Inflammatory macrophage treated with lipopolysaccharide for 1 hour (primary cell): ENCODE results near the gene FTCD.
A peak's percentile ranks its signal among the peaks of the same experiment; 100 is the strongest.
"Not testable (repeated sequence)": the region's sequence is repeated elsewhere in the genome, so short reads cannot be mapped to it uniquely, and the experiment has no call there.

Experiments used
- DNase-seq, 2 donors: peaks; one replicate each; pipeline ENCODE4 v3.0.0-alpha.2; 2020 to 2022

The FTCD gene

DNA sequence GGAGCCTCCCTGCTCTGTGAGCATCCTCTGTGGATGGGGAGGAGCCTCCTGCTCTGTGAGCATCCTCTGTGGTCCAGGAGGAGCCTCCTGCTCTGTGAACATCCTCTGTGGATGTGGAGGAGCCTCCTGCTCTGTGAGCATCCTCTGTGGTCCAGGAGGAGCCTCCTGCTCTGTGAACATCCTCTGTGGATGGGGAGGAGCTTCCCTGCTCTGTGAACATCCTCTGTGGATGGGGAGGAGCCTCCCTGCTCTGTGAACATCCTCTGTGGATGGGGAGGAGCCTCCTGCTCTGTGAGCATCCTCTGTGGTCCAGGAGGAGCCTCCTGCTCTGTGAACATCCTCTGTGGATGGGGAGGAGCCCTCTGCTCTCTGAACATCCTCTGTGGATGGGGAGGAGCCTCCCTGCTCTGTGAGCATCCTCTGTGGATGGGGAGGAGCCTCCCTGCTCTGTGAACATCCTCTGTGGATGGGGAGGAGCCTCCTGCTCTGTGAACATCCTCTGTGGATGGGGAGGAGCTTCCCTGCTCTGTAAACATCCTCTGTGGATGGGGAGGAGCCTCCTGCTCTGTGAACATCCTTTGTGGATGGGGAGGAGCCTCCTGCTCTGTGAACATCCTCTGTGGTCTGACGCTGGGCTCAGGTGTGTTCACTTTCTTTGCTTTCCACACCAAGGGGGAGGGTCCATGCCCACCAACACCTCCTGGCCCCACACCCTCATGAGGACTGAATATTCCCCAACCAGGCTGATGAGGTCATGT, 15.2 kb upstream of the FTCD start:
- not testable (repeated sequence) for DNase-seq

- DNase-seq: no peak
Observed at GRCh38 chr21:46168659-46169386, 13.4 kb upstream of the FTCD start.

GRCh38 chr21:46168238-46168637, 12.9 kb upstream of the FTCD start:
- DNase-seq: no peak

- no peak for DNase-seq
Observed at GRCh38 chr21:46165098-46165497, 9.7 kb upstream of the FTCD start.

GRCh38 chr21:46163380-46163779, 8.0 kb upstream of the FTCD start:
- no peak for DNase-seq

- no peak for DNase-seq
Observed at GRCh38 chr21:46161633-46162592, 6.5 kb upstream of the FTCD start.

DNA sequence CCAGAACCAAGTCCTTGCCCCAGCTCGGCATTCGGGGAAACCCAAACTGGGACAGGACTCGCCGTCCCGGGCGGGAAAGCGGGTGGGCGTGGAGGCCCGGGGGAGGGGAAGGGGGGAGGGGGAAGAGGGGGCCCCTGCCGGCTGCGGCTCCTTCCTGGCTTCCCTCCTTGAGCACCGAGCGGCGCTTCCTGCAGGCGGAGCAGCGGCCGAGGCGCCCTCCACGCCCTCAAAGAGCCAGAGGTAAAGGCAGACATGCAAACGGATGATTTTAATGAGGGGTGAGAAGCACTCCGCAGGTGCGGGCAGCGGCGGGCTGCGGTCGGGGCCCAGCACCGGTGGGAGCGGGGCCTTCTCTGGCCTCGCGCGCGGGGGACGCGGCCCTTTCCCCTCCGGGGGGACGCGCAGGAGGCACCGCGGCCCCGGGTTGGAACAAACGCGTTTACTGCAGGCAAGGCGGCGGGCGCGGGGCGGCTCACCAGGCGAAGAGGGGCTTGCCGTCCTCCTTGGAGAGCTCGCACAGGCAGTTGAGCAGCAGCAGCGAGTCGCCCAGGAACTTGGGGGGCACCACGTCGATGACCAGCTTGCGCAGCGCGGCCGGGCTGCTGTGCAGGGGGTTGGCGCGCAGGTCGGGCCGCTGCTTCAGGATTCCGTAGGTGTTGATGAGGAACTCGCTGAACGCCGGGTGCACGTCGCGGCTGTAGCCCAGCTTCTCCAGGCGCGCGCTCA, 5.7 kb upstream of the FTCD start:
- DNase-seq: no peak

DNA sequence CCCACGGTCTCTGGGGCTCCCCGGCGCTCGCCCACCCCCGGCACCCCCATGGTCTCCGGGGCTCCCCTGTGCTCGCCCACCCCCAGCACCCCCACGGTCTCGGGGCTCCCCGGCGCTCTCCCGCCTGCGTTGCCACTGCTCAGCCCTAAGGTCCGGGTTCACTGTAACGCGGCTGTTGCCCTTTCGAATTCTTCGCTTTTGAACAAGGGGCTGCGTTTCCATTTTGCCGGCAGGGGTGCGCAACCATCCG, 5.2 kb upstream of the FTCD start:
- no peak for DNase-seq

DNA sequence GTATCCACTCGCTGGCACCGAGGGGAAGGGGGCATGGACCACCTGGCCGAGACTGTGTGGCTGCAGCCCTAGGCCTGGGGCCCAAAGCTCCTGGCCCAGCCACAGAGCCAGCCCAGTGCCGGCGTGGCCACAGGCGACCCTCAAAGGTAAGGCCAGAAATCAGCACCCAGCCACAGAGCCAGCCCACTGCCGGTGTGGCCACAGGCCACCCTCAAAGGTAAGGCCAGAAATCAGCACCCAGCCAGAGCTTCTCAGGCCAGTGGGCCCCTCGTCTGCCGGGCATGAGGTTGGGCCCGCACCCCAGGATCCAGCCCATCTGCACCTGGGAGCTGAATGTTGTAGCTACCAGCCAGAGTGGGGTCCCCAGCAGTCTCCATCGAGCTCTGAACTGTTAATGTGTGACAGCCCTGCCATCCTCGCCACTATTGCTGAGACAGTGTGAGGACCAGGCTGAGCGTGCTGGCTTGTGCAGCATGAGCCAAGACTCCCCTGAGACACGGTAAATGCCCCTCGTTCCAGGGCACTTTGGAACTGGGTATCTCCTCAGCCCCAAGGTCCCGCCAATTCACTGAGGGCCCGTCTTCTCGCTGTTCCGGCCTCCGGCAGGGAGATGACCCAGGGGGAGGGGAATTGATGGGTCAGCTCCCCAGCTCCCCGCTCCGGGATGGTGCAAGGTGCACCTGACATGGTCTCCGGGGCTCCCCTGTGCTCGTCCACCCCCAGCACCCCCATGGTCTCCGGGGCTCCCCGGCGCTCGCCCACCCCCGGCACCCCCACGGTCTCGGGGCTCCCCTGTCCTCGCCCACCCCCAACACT, 4.7 kb upstream of the FTCD start:
- DNase-seq: no peak

DNA sequence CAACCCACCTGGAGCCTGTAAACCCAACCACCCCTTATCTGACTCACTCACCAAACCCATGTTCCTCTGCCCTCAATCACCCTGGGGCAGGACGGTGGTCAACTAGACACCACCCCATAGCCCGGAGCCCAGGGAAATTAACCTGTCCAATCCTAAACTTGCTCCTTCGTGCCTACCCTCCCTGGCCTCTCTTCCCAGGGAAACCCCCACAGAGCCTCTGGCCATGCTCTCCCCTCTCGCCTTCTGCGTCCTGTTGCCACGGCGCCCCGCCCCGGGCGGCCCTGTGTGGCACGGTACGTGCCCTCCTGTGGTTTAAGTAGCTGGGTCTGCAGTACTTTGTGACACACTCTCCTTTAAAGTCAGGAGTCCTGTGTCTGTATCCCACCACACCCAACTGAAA, 4.0 kb upstream of the FTCD start:
- DNase-seq: no peak

- DNase-seq: no peak
Observed at GRCh38 chr21:46158666-46159300, 3.4 kb upstream of the FTCD start.

DNA sequence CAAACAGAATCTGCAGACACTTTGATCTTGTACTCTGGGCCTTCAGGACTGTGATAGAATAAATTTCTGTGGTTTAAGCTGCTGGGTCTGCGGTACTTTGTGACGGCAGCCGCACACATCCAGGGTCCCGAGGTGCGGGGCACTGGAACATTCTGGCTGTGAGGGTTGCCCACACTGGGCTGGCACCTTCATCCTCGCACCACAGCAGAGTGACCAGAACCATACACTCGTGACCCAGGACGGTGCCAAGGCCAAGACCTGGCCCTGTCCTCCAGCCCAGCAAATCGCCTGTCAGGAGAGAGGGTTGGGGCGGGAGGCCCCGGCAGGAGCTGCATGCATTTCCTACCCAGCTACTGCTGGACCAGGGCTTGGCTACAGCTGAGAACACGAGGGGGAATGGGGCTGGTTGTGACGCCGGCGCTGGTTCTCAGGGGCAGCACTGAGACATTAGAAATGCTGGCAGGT, 2.6 kb upstream of the FTCD start:
- no peak for DNase-seq

GRCh38 chr21:46157396-46157986, 2.1 kb upstream of the FTCD start:
- no peak for DNase-seq

DNA sequence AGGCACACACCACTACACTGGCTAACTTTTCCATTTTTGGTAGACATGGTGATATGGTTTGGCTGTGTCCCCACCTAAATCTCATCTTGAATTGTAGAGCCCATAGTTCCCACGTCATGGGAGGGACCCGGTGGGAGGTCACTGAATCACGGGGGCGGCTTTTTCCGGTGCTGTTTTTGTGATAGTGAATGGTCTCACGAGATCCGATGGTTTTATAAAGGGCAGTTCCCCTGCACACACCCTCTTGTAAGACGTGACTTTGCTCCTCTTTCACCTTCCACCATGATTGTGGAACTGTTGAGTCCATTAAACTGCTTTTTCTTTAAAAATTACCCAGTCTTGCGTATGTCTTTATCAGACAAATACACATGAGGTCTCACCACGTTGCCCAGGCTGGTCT, 1.3 kb upstream of the FTCD start:
- DNase-seq: no peak

GRCh38 chr21:46156378-46156645, 933 bp upstream of the FTCD start:
- no peak for DNase-seq

DNA sequence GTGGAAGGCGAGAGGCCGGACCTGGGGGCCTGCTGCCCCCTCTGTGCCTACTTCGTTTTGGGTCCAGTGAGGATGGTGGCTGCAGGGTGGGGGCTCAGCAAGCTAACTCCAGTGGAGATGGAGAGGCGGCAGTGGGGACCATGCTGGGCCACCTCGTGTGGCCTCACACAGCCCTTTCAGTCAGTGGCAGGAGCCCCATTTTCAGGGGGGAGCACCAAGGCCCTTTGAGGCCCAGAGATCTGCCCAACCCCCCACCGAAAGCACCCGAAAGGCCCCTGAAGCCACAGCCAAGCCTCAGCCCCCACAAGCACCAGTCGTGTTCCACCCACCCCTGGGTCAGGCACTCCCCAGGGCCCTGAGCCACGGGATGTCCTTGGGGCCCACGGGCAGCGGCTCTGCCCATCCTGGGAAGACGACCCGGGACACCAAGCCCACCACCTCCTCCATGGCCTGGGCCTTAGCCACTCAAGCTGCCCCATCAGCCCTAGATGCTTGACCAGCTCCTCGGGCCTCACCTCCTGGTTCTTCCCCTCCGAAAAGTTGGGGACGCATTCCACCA, 345 bp downstream of the FTCD start:
- DNase-seq: no peak

- no peak for DNase-seq
Observed at GRCh38 chr21:46154155-46154954, 1.0 kb downstream of the FTCD start.

DNA sequence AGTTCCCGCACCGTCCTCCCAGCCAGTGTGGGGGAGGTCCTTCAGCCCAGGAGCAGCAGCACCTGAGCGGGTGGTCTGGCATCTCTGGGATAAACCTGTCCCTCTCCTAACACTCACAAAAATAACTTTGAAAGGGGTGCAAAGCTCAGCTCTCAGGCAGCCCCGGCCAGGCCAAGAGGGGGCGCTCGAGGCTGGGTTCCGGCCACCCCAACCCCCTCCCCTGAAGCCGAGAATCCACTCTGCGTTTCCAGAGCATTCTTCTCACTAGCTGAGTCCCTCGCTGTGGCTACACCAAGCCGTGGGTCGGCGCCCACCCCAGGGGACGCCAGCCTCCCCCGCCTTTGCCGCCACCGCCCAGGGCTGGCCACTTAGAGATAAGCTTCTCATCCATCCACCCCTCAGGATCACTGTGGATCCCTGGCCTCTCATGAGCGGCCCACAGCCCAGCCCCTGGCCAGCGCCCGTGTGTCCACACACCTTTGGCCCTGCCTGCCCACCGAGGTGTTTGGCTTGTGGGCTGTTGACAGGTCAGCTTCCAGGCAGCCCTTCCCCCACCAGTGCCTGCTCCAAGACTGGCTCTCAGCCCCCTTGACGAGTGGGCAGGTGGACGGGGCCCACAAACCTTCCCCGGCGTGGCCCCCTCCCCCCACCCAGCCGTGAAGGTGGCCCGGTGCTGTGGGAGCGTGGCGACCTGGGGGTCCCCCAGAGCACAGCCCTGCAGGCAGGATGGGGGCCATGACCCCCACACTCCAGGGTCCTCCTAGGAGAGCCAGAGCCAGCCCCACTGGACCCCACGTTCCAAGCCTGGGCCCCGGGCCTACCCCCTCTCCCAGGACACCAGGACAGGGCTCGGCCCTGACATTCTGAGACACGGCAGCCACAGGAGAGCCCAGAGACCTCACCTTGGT, 1.9 kb downstream of the FTCD start:
- peak in 1 of 2 donors; percentile 44 for DNase-seq

GRCh38 chr21:46152927-46153246, 2.5 kb downstream of the FTCD start:
- no peak for DNase-seq
